Activated naive CD4-positive, alpha-beta T cell treated with anti-CD3 and anti-CD28 coated beads, Interleukin-2, amount 50 U/mL, for 24 hours (primary cell): ENCODE results near the gene ARHGAP22.

ENCODE experiments used
- H3K27ac Mint-ChIP-seq: one replicate; pipeline ENCODE4 v1.8.0; 2021; ENCODE audit warnings: mild to moderate bottlenecking, mixed read lengths
- H3K27me3 Mint-ChIP-seq: one replicate; pipeline ENCODE4 v1.8.0; 2021; ENCODE audit warnings: mixed read lengths
- H3K36me3 Mint-ChIP-seq: one replicate; pipeline ENCODE4 v1.8.0; 2021; ENCODE audit warnings: mixed read lengths
- H3K4me1 Mint-ChIP-seq: one replicate; pipeline ENCODE4 v1.8.0; 2021; ENCODE audit warnings: mixed read lengths
- H3K4me3 Mint-ChIP-seq: one replicate; pipeline ENCODE4 v1.8.0; 2021; ENCODE audit warnings: mild to moderate bottlenecking, mixed read lengths
- H3K9me3 Mint-ChIP-seq: one replicate; pipeline ENCODE4 v1.8.0; 2021; ENCODE audit warnings: mixed read lengths

Gene ARHGAP22

GRCh38 chr10:48564466-48565160 is 40.3 kb downstream of the ARHGAP22 start:
- Mint-ChIP-seq H3K27me3 (peaks cover 3% of the 10 kb centered on the region), H3K27ac (no peak overlapping the region), H3K36me3 (no peaks in the 10 kb centered on the region), H3K4me3 (no peak overlapping the region), H3K4me1 (no peaks in the 10 kb centered on the region), H3K9me3 (no peaks in the 10 kb centered on the region)

GRCh38 chr10:48557511-48558123 is 47.3 kb downstream of the ARHGAP22 start:
- Mint-ChIP-seq H3K27me3 (no peaks in the 10 kb centered on the region), H3K27ac (no peak overlapping the region), H3K36me3 (no peaks in the 10 kb centered on the region), H3K4me1 (no peaks in the 10 kb centered on the region), H3K9me3 (no peaks in the 10 kb centered on the region), H3K4me3 (no peak overlapping the region)

- H3K27ac Mint-ChIP-seq: no peak overlapping the region
- H3K27me3 Mint-ChIP-seq: no peaks in the 10 kb centered on the region
- H3K9me3 Mint-ChIP-seq: no peaks in the 10 kb centered on the region
- H3K4me3 Mint-ChIP-seq: no peak overlapping the region
- no peaks in the 10 kb centered on the region for H3K4me1 Mint-ChIP-seq
- no peaks in the 10 kb centered on the region for H3K36me3 Mint-ChIP-seq
These were observed 48.2 kb downstream of the ARHGAP22 start for GRCh38 chr10:48556713-48557112.

- H3K27me3 Mint-ChIP-seq: no peaks in the 10 kb centered on the region
- no peaks in the 10 kb centered on the region for H3K4me1 Mint-ChIP-seq
- H3K4me3 Mint-ChIP-seq: no peak overlapping the region
- H3K27ac Mint-ChIP-seq: no peak overlapping the region
- H3K36me3 Mint-ChIP-seq: no peaks in the 10 kb centered on the region
- no peaks in the 10 kb centered on the region for H3K9me3 Mint-ChIP-seq
These were observed 48.8 kb downstream of the ARHGAP22 start for GRCh38 chr10:48556065-48556464.

GRCh38 chr10:48555310-48556042 is 49.4 kb downstream of the ARHGAP22 start:
- no peaks in the 10 kb centered on the region for H3K9me3 Mint-ChIP-seq

GRCh38 chr10:48554656-48555055 is 50.2 kb downstream of the ARHGAP22 start:
- no peak overlapping the region for H3K27ac Mint-ChIP-seq
- no peaks in the 10 kb centered on the region for H3K27me3 Mint-ChIP-seq
- H3K36me3 Mint-ChIP-seq: no peaks in the 10 kb centered on the region
- no peaks in the 10 kb centered on the region for H3K4me1 Mint-ChIP-seq
- no peak overlapping the region for H3K4me3 Mint-ChIP-seq
- H3K9me3 Mint-ChIP-seq: no peaks in the 10 kb centered on the region

More at GRCh38 chr10:48555310-48556042, 49.4 kb downstream of the ARHGAP22 start:
- Mint-ChIP-seq H3K4me1 (no peaks in the 10 kb centered on the region), H3K36me3 (no peaks in the 10 kb centered on the region), H3K4me3 (no peak overlapping the region), H3K27me3 (no peaks in the 10 kb centered on the region), H3K27ac (no peak overlapping the region)

GRCh38 chr10:48554246-48554645 is 50.6 kb downstream of the ARHGAP22 start:
- Mint-ChIP-seq H3K27ac (no peak overlapping the region), H3K27me3 (no peaks in the 10 kb centered on the region)

GRCh38 chr10:48552946-48553564 is 51.8 kb downstream of the ARHGAP22 start:
- no peak overlapping the region for H3K4me3 Mint-ChIP-seq
- no peaks in the 10 kb centered on the region for H3K36me3 Mint-ChIP-seq
- H3K27ac Mint-ChIP-seq: no peak overlapping the region

More at GRCh38 chr10:48554246-48554645, 50.6 kb downstream of the ARHGAP22 start:
- no peaks in the 10 kb centered on the region for H3K36me3 Mint-ChIP-seq
- no peaks in the 10 kb centered on the region for H3K4me1 Mint-ChIP-seq
- no peaks in the 10 kb centered on the region for H3K9me3 Mint-ChIP-seq
- H3K4me3 Mint-ChIP-seq: no peak overlapping the region

GRCh38 chr10:48551861-48552591 is 52.8 kb downstream of the ARHGAP22 start:
- H3K27ac Mint-ChIP-seq: no peak overlapping the region
- no peaks in the 10 kb centered on the region for H3K4me1 Mint-ChIP-seq
- no peak overlapping the region for H3K4me3 Mint-ChIP-seq
- H3K27me3 Mint-ChIP-seq: no peaks in the 10 kb centered on the region
- H3K9me3 Mint-ChIP-seq: no peaks in the 10 kb centered on the region
- H3K36me3 Mint-ChIP-seq: no peaks in the 10 kb centered on the region

More at GRCh38 chr10:48552946-48553564, 51.8 kb downstream of the ARHGAP22 start:
- Mint-ChIP-seq H3K4me1 (no peaks in the 10 kb centered on the region), H3K27me3 (no peaks in the 10 kb centered on the region), H3K9me3 (no peaks in the 10 kb centered on the region)

GRCh38 chr10:48550977-48551376 is 53.9 kb downstream of the ARHGAP22 start:
- no peaks in the 10 kb centered on the region for H3K27me3 Mint-ChIP-seq
- no peaks in the 10 kb centered on the region for H3K9me3 Mint-ChIP-seq
- H3K36me3 Mint-ChIP-seq: no peaks in the 10 kb centered on the region
- H3K4me1 Mint-ChIP-seq: no peaks in the 10 kb centered on the region
- no peak overlapping the region for H3K4me3 Mint-ChIP-seq
- no peak overlapping the region for H3K27ac Mint-ChIP-seq

GRCh38 chr10:48550071-48550691 is 54.7 kb downstream of the ARHGAP22 start:
- no peaks in the 10 kb centered on the region for H3K27me3 Mint-ChIP-seq
- H3K36me3 Mint-ChIP-seq: no peaks in the 10 kb centered on the region
- H3K4me3 Mint-ChIP-seq: no peak overlapping the region
- H3K9me3 Mint-ChIP-seq: no peaks in the 10 kb centered on the region
- no peak overlapping the region for H3K27ac Mint-ChIP-seq
- H3K4me1 Mint-ChIP-seq: no peaks in the 10 kb centered on the region

- H3K27me3 Mint-ChIP-seq: no peaks in the 10 kb centered on the region
- H3K4me1 Mint-ChIP-seq: no peaks in the 10 kb centered on the region
- no peak overlapping the region for H3K27ac Mint-ChIP-seq
- H3K9me3 Mint-ChIP-seq: no peaks in the 10 kb centered on the region
- no peaks in the 10 kb centered on the region for H3K36me3 Mint-ChIP-seq
- H3K4me3 Mint-ChIP-seq: no peak overlapping the region
These were observed 55.6 kb downstream of the ARHGAP22 start for GRCh38 chr10:48549236-48549635.

GRCh38 chr10:48548531-48549135 is 56.2 kb downstream of the ARHGAP22 start:
- Mint-ChIP-seq H3K27me3 (no peaks in the 10 kb centered on the region), H3K4me1 (no peaks in the 10 kb centered on the region), H3K36me3 (no peaks in the 10 kb centered on the region), H3K4me3 (no peak overlapping the region), H3K27ac (no peak overlapping the region), H3K9me3 (no peaks in the 10 kb centered on the region)

GRCh38 chr10:48547981-48548380 is 56.9 kb downstream of the ARHGAP22 start:
- H3K9me3 Mint-ChIP-seq: no peaks in the 10 kb centered on the region
- H3K27me3 Mint-ChIP-seq: no peaks in the 10 kb centered on the region
- no peak overlapping the region for H3K27ac Mint-ChIP-seq
- H3K4me1 Mint-ChIP-seq: no peaks in the 10 kb centered on the region
- no peaks in the 10 kb centered on the region for H3K36me3 Mint-ChIP-seq
- no peak overlapping the region for H3K4me3 Mint-ChIP-seq
